ENCODE results near the gene CSDE1.

The CSDE1 gene

GRCh38 chr1:114740331-114740730 lies 17.5 kb downstream of the CSDE1 start:
- Histone ChIP-seq H3K36me3 (ENCODE audit: insufficient read depth, low read length) (peaks cover 97% of the 10 kb centered on the region), H3K79me2 (ENCODE audit: insufficient read depth, low read length) (peaks cover 97% of the 10 kb centered on the region)

GRCh38 chr1:114737314-114737849 lies 20.4 kb downstream of the CSDE1 start:
- H3K4me1 ChIP-seq (ENCODE audit: insufficient read depth, low read length), result no peaks in the 10 kb centered on the region
- no peak for DNase-seq
- TF ChIP-seq CTCF (IDR thresholded peaks at IDR 0.05; ENCODE audit: borderline replicate concordance, extremely low read depth, low read length, poor library complexity, severe bottlenecking) (no peak), EZH2 (IDR thresholded peaks at IDR 0.05; ENCODE audit: borderline replicate concordance, low read depth, low read length, severe bottlenecking) (no peak)
- peaks cover 98% of the 10 kb centered on the region for H3K36me3 ChIP-seq (ENCODE audit: insufficient read depth, low read length)
- H3K27ac ChIP-seq (ENCODE audit: low read length), result no peak overlapping the region
- peaks cover 54% of the 10 kb centered on the region for H4K20me1 ChIP-seq (ENCODE audit: insufficient read depth, low read length)
- H3K27me3 ChIP-seq (ENCODE audit: insufficient read depth, low read length, poor library complexity), result no peaks in the 10 kb centered on the region
- no peak for ATAC-seq (ENCODE audit: insufficient read depth, low read depth)
- H2AFZ ChIP-seq (ENCODE audit: low read depth, low read length), result no peak overlapping the region
- no peak overlapping the region for H3K4me2 ChIP-seq (ENCODE audit: insufficient read depth, low read length)
- H3K9ac ChIP-seq (ENCODE audit: low read depth, low read length), result no peak overlapping the region
- no peaks in the 10 kb centered on the region for H3K9me3 ChIP-seq (ENCODE audit: insufficient read depth, low read length, severe bottlenecking)
- no peak overlapping the region for H3K4me3 ChIP-seq (ENCODE audit: low read depth in 1 of 2, low read length in 2 of 2)
- peaks cover 78% of the 10 kb centered on the region for H3K79me2 ChIP-seq (ENCODE audit: insufficient read depth, low read length)

More at GRCh38 chr1:114740331-114740730, 17.5 kb downstream of the CSDE1 start:
- Histone ChIP-seq H4K20me1 (ENCODE audit: insufficient read depth, low read length) (peaks cover 80% of the 10 kb centered on the region), H3K4me1 (ENCODE audit: insufficient read depth, low read length) (no peaks in the 10 kb centered on the region), H2AFZ (ENCODE audit: low read depth, low read length) (no peak overlapping the region), H3K27me3 (ENCODE audit: insufficient read depth, low read length, poor library complexity) (no peaks in the 10 kb centered on the region), H3K4me2 (ENCODE audit: insufficient read depth, low read length) (no peak overlapping the region), H3K9me3 (ENCODE audit: insufficient read depth, low read length, severe bottlenecking) (no peaks in the 10 kb centered on the region), H3K9ac (ENCODE audit: low read depth, low read length) (no peak overlapping the region), H3K4me3 (ENCODE audit: low read depth in 1 of 2, low read length in 2 of 2) (no peak overlapping the region), H3K27ac (ENCODE audit: low read length) (no peak overlapping the region)
- TF ChIP-seq CTCF (IDR thresholded peaks at IDR 0.05; ENCODE audit: borderline replicate concordance, extremely low read depth, low read length, poor library complexity, severe bottlenecking) (no peak), EZH2 (IDR thresholded peaks at IDR 0.05; ENCODE audit: borderline replicate concordance, low read depth, low read length, severe bottlenecking) (no peak)
- ATAC-seq (ENCODE audit: insufficient read depth, low read depth) (no peak), DNase-seq (no peak)

- H3K4me3 ChIP-seq (ENCODE audit: low read depth in 1 of 2, low read length in 2 of 2), result no peak overlapping the region
- peaks cover 98% of the 10 kb centered on the region for H3K36me3 ChIP-seq (ENCODE audit: insufficient read depth, low read length)
- DNase-seq (no peak), ATAC-seq (ENCODE audit: insufficient read depth, low read depth) (no peak)
- no peak overlapping the region for H3K4me2 ChIP-seq (ENCODE audit: insufficient read depth, low read length)
- H3K4me1 ChIP-seq (ENCODE audit: insufficient read depth, low read length), result no peaks in the 10 kb centered on the region
- H3K9ac ChIP-seq (ENCODE audit: low read depth, low read length), result no peak overlapping the region
- H4K20me1 ChIP-seq (ENCODE audit: insufficient read depth, low read length), result peaks cover 39% of the 10 kb centered on the region
- no peak overlapping the region for H2AFZ ChIP-seq (ENCODE audit: low read depth, low read length)
- H3K79me2 ChIP-seq (ENCODE audit: insufficient read depth, low read length), result peaks cover 65% of the 10 kb centered on the region
- H3K27ac ChIP-seq (ENCODE audit: low read length), result no peak overlapping the region
- H3K27me3 ChIP-seq (ENCODE audit: insufficient read depth, low read length, poor library complexity), result no peaks in the 10 kb centered on the region
- TF ChIP-seq EZH2 (IDR thresholded peaks at IDR 0.05; ENCODE audit: borderline replicate concordance, low read depth, low read length, severe bottlenecking) (no peak), CTCF (IDR thresholded peaks at IDR 0.05; ENCODE audit: borderline replicate concordance, extremely low read depth, low read length, poor library complexity, severe bottlenecking) (no peak)
- H3K9me3 ChIP-seq (ENCODE audit: insufficient read depth, low read length, severe bottlenecking), result no peaks in the 10 kb centered on the region
Observed at GRCh38 chr1:114735479-114735878, 22.3 kb downstream of the CSDE1 start.

Measured in DND-41 (cell line).